HAP-1 (cell line): Measurements from ENCODE around the gene GREB1L.
"Not testable (repeated sequence)": the region's sequence is repeated elsewhere in the genome, so short reads cannot be mapped to it uniquely, and the experiment has no call there.

Source experiments
- DNase-seq, 2 experiments: peaks; one replicate each; pipeline ENCODE4 v3.0.0-alpha.2; 2016 to 2020; ENCODE audit warnings: low spot score in 2 of 2
- H3K27me3 ChIP-seq: fragments of 250-450 bp; sonication (Bioruptor Pico); 2 replicates; pipeline ENCODE4 v1.5.1; 2020; ENCODE audit warnings: low read depth, mild to moderate bottlenecking, moderate library complexity
- H3K36me3 ChIP-seq: fragments of 250-450 bp; sonication (Bioruptor Pico); replicated peaks from 2 replicates; pipeline ENCODE4 v1.5.1; 2020; ENCODE audit warnings: mild to moderate bottlenecking
- H3K4me1 ChIP-seq: fragments of 250-450 bp; sonication (Bioruptor Pico); 2 replicates; pipeline ENCODE4 v1.5.1; 2020; ENCODE audit warnings: mild to moderate bottlenecking
- H3K4me3 ChIP-seq: fragments of 250-450 bp; sonication (Bioruptor Pico); 2 replicates; pipeline ENCODE4 v1.5.1; 2020; ENCODE audit warnings: mild to moderate bottlenecking, moderate library complexity
- H3K9me3 ChIP-seq: fragments of 250-450 bp; sonication (Bioruptor Pico); 2 replicates; pipeline ENCODE4 v1.5.1; 2020; ENCODE audit warnings: mild to moderate bottlenecking, moderate library complexity
- in situ Hi-C: fragments of 300-500 bp; cut with MboI; formaldehyde crosslinking; loops from 3 replicates; pipeline ENCODE4 v1.14.3; 2020; ENCODE audit warnings: low sequenced_read_pairs, inconsistent platforms, mixed read lengths

Gene GREB1L

DNA sequence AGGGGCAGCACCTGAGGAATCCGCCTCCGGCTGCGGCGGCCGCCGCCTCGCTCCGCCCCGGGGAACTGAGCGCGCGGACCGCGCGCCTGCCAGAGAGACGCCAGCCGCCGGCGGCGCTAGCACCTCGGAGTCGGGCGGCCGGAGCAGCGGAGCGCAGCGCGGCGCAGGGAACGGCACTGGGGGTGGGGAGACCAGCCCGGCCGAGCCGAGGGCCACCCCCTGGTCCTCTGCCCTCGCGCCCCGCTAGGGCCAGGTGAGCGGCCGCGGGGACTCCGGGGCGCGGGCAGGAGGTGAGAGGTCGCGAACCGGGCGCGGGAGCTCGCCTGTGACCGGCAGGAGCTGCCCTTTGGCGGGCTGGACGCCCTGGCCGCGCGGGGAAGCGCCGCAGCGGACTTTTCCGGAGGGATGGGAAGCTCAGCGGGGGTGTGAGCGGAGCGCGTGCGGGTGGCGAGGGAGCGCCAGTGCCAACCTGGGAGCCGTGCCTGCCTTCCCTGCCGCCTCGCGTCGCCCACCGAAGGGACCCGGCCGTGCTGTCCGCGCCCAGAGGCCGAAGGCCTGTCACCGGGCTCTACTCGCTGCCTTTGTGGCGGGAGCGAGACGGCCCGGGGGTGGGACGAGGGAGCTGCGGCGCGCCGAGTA, at the start of gene GREB1L:
TSS of gene GREB1L (plus strand) at position 92 of the 639 bp plus-strand sequence. CDS start 141,287 bp downstream, outside the sequence.
- in situ Hi-C loops: no loop called here

DNA sequence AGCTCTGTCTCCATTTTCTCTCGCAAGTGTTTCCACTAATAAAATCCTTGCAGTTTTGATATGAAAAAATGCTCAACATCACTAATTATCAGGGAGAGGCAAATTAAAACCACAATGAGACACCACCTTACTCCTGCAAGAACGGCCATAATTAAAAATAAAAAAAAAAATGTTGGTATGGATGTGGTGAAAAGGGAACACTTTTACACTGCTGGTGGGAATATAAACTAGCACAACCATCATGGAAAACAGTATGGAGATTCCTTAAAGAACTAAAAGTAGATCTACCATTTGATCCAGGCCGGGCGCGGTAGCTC, 49.8 kb upstream of the GREB1L start:
- no peaks in the 10 kb centered on the region for H3K36me3 ChIP-seq
- H3K9me3 ChIP-seq: no peaks in the 10 kb centered on the region
- no peaks in the 10 kb centered on the region for H3K27me3 ChIP-seq
- 0 out of 2 replicates have a peak, but pooled peaks cover 2% of the 10 kb centered on the region for H3K4me1 ChIP-seq
- no peak for DNase-seq
- H3K4me3 ChIP-seq: no peak overlapping the region
- in situ Hi-C loops: loop anchor here (5.0 kb wide), 1 partner anchor 255 kb away; no protein-coding TSS in a partner anchor

More for the DNA sequence above, at the start of gene GREB1L:
- peak; percentile 72 to 86 for DNase-seq
- Histone ChIP-seq H3K4me3 (peak within 1 kb of the TSS; percentile 69), H3K9me3 (no peaks in the 10 kb centered on the region), H3K27me3 (no peaks in the 10 kb centered on the region), H3K4me1 (peaks cover 28% of the 10 kb centered on the region), H3K36me3 (no peaks in the 10 kb centered on the region; the same call in 1 of the 2 replicates)

DNA sequence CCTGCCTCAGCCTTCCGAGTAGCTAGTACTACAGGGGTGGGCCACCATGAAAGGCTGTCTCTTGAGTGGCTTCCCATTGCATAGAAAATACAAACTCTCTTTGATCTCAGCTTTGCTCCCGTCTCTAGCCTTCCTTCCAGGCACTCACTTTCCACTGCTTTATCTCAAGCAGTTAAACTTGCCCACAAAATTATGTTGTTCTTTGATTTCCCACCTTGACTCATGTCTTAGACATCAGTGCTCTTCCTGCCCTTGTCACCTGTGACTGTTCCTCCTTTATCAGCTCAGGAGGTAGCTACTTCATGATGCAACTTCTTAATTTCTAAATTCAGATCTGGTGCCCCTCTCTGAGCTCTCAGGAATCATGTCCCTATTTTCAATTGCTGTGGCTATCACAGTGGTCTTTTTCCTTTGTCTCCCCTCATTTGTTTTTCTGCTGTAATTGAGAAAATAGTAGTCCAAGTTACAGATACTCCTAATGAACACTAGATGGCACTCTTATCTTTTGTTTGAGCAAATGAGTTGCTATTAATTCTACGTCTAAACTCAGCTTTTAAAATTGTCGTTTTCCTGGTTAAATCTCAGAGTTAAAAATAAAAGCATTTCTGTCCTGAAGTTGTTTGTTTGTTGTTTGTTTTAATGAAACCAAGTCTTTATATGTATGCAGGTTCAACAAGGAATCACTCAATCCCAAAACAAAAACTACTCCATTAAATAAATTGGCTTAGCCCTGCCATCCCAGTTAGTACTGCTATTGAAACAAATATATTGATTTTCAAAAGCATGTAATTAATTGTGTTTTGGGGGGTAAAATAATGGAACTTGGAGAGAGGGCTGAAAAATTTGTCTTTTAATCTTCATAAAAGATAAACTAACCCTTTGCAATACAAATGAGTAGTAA, 46.9 kb upstream of the GREB1L start:
- DNase-seq: peak in 1 of 2 experiments; percentile 62
- no peaks in the 10 kb centered on the region for H3K9me3 ChIP-seq
- H3K4me3 ChIP-seq: no peak overlapping the region
- in situ Hi-C loops: loop anchor here (5.0 kb wide), 1 partner anchor 252 kb away; no protein-coding TSS in a partner anchor
- H3K4me1 ChIP-seq: 0 out of 2 replicates have a peak, but pooled peaks cover 4% of the 10 kb centered on the region
- H3K36me3 ChIP-seq: no peaks in the 10 kb centered on the region
- H3K27me3 ChIP-seq: no peaks in the 10 kb centered on the region

DNA sequence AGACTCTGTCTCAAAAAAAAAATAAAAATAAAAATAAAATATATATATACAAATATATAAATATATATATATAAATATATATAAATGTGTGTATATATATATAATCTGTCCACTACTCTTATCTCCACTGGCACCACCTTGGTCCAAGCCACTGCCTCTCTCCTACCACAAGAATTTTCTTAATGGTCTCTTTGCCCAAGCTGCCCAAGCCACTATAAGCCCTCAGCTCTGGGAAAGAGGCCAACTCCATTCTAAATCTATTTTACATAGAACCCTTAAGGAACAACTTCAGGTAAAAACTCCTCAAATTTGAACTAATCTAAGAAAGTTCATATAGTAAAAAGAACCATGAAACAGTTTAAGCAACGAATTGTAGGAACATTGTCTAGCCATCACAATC, 45.6 kb upstream of the GREB1L start:
- no peak for DNase-seq
- no peaks in the 10 kb centered on the region for H3K9me3 ChIP-seq
- no peak overlapping the region for H3K4me3 ChIP-seq
- no peaks in the 10 kb centered on the region for H3K27me3 ChIP-seq
- in situ Hi-C loops: no loop called here
- H3K36me3 ChIP-seq: no peaks in the 10 kb centered on the region
- H3K4me1 ChIP-seq: 0 out of 2 replicates have a peak, but pooled peaks cover 4% of the 10 kb centered on the region

DNA sequence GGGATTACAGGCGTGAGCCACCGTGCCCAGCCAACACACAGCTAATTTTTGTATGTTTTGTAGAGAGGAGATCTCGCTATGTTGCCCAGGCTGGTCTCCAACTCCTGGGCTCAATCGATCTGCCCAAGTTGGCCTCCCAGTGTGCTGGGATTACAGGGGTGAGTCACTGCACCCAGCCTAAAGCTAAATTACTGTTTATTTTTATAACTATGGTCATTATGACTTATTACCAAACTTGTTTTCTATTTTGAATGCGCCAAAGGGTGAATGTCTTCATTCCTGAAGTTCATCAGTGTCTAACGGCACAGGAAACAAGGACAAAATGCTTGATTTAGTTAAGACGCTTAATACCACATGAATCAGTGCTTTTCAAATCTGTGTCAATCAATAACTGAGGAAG, 38.9 kb upstream of the GREB1L start:
- H3K36me3 ChIP-seq: no peaks in the 10 kb centered on the region
- no peak for DNase-seq
- 0 out of 2 replicates have a peak, but pooled peaks cover 3% of the 10 kb centered on the region for H3K4me1 ChIP-seq
- in situ Hi-C loops: no loop called here
- no peak overlapping the region for H3K4me3 ChIP-seq
- no peaks in the 10 kb centered on the region for H3K9me3 ChIP-seq
- no peaks in the 10 kb centered on the region for H3K27me3 ChIP-seq

DNA sequence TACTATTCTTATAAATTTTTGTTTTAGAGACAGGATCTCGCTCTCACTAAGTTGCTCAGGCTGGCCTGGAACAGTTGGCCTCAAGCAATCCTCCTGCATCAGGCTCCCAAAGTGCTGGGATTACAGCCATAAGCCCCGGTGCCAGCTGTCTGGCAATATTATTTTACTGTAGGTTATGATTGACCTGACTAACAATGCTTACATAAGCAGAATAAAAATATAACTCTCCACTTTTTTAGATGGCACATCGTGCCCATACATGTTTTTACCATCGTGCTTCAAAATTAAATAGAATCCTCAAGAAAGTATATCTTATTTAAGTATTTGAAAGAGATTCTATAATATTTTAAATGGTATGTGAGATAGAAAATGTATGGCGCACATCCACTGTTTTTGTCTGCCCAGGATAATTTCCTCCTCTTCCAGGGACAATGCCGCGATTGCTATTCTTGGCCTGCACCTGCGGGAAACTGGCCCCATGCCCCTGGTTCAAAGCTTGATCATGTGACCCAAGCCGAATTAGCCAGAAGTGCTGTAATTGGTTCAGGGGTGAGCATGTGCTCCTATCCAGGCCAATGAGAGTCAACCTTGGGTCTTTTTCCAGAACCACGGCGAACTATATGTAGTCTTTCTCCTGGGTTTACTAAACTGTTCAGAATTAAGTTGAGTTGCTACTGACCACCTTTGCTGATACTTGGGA, 38.3 kb upstream of the GREB1L start:
- in situ Hi-C loops: no loop called here
- DNase-seq: no peak

DNA sequence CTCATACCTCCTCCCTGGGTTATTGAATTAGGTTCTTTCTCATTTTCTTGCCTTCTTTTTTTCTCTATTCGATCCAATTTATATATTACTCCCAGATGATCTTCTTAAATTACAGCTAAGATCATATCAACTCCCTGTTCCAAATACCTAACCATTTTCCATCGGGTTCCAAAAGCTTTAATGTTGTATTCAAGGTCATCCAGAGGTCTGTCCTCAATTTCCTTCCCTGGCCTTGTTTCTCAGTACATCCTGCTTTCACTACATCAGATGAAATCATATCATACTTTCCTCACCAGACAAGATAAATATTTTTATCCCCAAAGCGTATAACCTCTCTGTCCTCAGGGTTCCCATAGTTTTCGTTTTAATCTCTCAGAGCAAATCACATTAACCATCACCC, 36.3 kb upstream of the GREB1L start:
- Histone ChIP-seq H3K9me3 (no peaks in the 10 kb centered on the region; the same call in 1 of the 2 replicates), H3K27me3 (no peaks in the 10 kb centered on the region), H3K4me1 (peaks cover 6% of the 10 kb centered on the region), H3K36me3 (no peaks in the 10 kb centered on the region), H3K4me3 (no peak overlapping the region)
- in situ Hi-C loops: no loop called here
- no peak for DNase-seq

More for the DNA sequence above, 38.3 kb upstream of the GREB1L start:
- no peaks in the 10 kb centered on the region for H3K36me3 ChIP-seq
- H3K9me3 ChIP-seq: no peaks in the 10 kb centered on the region
- no peaks in the 10 kb centered on the region for H3K27me3 ChIP-seq
- H3K4me1 ChIP-seq: 0 out of 2 replicates have a peak, but pooled peaks cover 3% of the 10 kb centered on the region
- no peak overlapping the region for H3K4me3 ChIP-seq

DNA sequence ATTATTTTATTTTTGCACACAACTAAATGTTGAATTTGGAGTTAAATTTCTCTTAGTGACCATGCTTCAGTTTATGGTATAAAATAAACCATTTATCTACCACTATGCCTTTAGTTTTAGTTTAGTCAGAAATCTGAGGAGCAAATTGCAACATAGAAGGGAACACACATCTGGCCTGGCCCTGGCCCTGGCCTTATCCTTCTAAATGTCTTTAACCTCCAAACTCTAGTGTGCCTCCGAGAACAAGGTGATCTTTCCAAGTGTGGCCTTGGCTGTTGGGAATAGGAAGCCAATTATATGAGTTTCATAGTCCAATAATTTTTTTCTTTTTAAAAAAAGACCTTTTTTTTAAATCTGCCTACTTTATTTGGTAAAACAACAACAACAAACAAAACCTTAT, 31.8 kb upstream of the GREB1L start:
- no peak for DNase-seq
- H3K36me3 ChIP-seq: no peaks in the 10 kb centered on the region
- in situ Hi-C loops: no loop called here
- H3K4me3 ChIP-seq: no peak overlapping the region
- no peaks in the 10 kb centered on the region; the same call in 1 of the 2 replicates for H3K9me3 ChIP-seq
- peaks cover 9% of the 10 kb centered on the region for H3K4me1 ChIP-seq
- no peaks in the 10 kb centered on the region for H3K27me3 ChIP-seq

DNA sequence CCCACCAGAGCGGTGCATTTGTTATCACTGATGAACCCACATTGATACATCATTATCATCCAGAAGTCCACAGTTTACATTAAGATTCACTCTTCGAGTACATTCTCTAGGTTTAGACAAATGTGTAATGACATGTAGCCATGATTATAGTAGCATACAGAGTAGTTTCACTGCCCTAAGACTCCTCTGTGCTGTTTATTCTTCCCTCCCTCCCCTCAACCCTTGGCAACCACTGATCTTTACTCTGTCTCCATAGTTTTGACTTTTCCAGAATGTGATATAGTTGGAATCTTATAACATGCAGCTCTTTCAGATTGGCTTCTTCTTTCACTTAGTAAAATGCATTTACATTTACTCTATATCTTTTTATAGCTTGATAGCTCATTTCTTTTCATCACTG, 31.2 kb upstream of the GREB1L start:
- Histone ChIP-seq H3K27me3 (no peaks in the 10 kb centered on the region), H3K36me3 (no peaks in the 10 kb centered on the region), H3K4me3 (no peak overlapping the region), H3K4me1 (peaks cover 14% of the 10 kb centered on the region), H3K9me3 (no peaks in the 10 kb centered on the region; the same call in 1 of the 2 replicates)
- no peak for DNase-seq
- in situ Hi-C loops: no loop called here

DNA sequence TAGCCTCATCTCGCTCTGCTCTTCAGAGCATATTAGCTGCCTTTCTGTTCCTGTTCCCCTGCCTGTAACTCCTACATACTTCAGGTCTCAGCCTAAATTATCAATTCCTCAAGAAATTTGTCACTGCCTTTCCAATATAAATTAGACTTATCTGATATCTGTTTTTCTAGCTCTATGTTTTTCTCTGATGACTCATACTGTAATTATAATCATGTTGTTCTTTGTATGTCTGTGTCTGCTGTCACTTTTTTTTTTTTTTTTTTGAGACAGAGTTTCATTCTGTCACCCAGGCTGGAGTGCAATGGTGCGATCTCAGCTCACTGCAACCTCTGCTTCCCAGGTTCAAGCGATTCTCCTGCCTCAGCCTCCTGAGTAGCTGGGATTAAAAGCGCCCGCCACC, 27.6 kb upstream of the GREB1L start:
- H3K9me3 ChIP-seq, H3K4me3 ChIP-seq, in situ Hi-C loops, H3K36me3 ChIP-seq, H3K27me3 ChIP-seq, DNase-seq: not testable (repeated sequence)
- peaks cover 17% of the 10 kb centered on the region for H3K4me1 ChIP-seq

DNA sequence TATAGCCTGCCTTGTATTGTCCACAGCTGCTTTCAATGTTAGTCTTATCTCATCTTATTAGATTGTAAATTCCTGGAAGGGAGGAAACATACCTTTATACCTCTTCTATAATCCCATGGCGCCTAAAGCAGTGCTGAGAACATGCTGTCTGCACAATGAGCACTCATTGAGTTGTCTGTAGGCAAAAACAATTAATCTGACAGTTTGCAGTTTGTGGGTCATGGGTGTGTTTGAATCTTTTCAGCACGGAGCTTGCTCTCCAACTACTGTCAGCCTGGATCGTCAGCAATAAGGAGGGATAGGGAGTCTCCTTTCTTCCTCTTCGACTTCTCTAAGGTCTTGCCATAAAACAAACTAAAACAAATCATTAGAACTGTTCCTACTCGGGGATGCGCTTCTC, 26.5 kb upstream of the GREB1L start:
- Histone ChIP-seq H3K27me3 (no peaks in the 10 kb centered on the region), H3K4me3 (no peak overlapping the region), H3K4me1 (peaks cover 12% of the 10 kb centered on the region), H3K9me3 (no peaks in the 10 kb centered on the region), H3K36me3 (no peaks in the 10 kb centered on the region)
- in situ Hi-C loops: no loop called here
- DNase-seq: peak; percentile 19 to 51

DNA sequence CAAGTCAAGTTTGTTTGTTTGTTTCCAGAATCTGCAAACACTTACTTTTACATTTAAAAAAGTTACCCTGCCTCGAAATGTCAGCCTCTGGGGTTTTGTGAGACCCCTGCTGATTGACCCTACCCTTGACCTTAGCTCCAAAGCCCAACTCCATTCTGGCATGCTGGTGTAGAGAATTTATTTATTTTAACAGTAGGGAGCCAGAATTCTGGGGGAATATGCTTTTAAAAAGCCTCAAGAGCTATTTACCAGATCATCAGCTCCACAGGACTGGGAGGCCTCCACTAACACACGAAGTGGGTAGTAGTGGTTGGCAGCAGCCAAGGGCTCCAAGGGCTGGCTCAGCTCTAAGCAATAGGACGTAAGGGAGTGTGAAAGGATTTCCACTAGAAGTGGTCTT, 23.2 kb upstream of the GREB1L start:
- peaks cover 12% of the 10 kb centered on the region for H3K4me1 ChIP-seq
- in situ Hi-C loops: no loop called here

DNA sequence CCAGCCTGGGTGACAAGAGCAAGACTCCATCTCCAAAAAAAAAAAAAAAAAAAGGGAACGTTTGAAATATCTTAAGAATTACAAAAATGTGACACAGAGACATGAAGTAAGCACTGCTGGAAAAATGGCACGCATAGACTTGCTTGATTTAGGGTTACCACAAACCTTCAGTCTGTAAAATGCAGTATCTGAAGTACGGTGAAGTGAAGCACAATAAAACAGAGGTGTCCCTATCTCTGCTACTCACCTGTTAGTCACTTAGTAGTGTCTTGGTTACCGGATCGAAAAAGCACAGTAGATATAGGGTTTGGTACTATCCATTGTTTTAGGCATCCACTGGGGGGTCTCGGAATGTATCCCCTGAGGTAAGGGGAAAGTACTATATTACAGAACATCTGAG, 11.6 kb upstream of the GREB1L start:
- DNase-seq: no peak
- in situ Hi-C loops: no loop called here
- H3K36me3 ChIP-seq: no peaks in the 10 kb centered on the region

More for the DNA sequence above, 23.2 kb upstream of the GREB1L start:
- DNase-seq: no peak
- Histone ChIP-seq H3K4me3 (no peak overlapping the region), H3K9me3 (no peaks in the 10 kb centered on the region), H3K27me3 (no peaks in the 10 kb centered on the region), H3K36me3 (no peaks in the 10 kb centered on the region)

More for the DNA sequence above, 11.6 kb upstream of the GREB1L start:
- Histone ChIP-seq H3K4me1 (no peaks in the 10 kb centered on the region), H3K9me3 (no peaks in the 10 kb centered on the region), H3K4me3 (no peak overlapping the region), H3K27me3 (no peaks in the 10 kb centered on the region)
